A549 treated with Mapracorat at 1 μM for 4 hours (cell line): ENCODE data around the gene NBPF3. TPM values are rescaled to one million over a fixed set of nuclear protein-coding genes. Genes with fewer than 3 reads are reported as not detected.

Experiments used
- total RNA-seq: library from RNA; stranded (reverse); fragments of 200-300 nt; extraction: Qiagen RNA extraction; gene quantifications from 5 replicates; pipeline ENCODE4 v1.2.3, GENCODE V29; 2022

Gene NBPF3, protein sequence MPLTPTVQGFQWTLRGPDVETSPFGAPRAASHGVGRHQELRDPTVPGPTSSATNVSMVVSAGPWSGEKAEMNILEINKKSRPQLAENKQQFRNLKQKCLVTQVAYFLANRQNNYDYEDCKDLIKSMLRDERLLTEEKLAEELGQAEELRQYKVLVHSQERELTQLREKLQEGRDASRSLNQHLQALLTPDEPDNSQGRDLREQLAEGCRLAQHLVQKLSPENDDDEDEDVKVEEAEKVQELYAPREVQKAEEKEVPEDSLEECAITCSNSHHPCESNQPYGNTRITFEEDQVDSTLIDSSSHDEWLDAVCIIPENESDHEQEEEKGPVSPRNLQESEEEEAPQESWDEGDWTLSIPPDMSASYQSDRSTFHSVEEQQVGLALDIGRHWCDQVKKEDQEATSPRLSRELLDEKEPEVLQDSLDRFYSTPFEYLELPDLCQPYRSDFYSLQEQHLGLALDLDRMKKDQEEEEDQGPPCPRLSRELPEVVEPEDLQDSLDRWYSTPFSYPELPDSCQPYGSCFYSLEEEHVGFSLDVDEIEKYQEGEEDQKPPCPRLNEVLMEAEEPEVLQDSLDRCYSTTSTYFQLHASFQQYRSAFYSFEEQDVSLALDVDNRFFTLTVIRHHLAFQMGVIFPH
- total RNA-seq = 5.4 to 7.2 TPM (median 6.1 TPM) in 5 replicates

DNA sequence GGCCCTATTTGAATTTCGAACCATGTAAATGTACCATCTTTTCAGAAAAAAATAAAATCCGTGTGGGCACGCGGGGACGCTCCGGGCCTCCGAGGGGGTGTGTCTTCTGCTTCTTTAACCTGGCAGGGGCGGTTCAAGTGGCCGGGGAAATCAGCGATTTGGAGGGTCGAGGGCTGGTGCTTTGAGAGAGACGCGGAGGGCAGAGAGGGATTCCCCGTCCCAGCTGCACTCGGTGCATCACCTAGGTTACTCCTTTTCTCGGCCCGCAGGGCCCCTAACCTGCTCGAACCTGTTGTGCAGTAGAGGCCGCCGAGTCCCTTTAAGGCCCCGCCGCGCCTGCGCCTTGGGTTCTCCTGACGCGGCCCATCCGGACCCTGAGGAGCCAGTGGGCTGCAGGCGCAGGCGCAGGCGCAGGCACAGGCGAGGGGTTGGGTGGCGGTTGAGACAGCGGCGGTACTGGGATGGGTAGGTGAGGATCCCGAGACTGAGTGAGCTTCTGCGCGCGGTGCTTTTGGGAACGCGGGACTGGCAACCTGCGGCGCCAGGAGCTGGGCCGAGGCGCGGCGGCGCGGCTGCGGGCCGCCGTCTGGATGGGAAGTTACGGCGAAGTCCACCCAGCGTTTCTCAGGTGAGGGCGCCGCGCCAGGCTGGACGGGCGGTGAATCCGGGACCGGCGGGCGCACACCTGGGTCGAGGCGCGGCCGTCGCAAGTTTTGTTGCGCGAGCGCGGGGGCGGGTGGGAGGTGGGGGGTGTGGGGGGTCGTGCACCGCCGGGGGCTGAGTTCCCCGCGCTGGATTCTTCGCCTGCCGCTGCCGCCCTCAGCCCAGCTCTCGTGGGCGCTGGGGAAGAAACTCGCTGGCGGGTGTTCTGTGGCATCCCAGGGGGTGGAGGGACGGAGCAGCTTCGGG lies at the start of gene NBPF3:
TSS of gene NBPF3 (plus strand) at position 417 of the 909 bp plus-strand sequence. CDS start 4,950 bp downstream, outside the sequence.

DNA sequence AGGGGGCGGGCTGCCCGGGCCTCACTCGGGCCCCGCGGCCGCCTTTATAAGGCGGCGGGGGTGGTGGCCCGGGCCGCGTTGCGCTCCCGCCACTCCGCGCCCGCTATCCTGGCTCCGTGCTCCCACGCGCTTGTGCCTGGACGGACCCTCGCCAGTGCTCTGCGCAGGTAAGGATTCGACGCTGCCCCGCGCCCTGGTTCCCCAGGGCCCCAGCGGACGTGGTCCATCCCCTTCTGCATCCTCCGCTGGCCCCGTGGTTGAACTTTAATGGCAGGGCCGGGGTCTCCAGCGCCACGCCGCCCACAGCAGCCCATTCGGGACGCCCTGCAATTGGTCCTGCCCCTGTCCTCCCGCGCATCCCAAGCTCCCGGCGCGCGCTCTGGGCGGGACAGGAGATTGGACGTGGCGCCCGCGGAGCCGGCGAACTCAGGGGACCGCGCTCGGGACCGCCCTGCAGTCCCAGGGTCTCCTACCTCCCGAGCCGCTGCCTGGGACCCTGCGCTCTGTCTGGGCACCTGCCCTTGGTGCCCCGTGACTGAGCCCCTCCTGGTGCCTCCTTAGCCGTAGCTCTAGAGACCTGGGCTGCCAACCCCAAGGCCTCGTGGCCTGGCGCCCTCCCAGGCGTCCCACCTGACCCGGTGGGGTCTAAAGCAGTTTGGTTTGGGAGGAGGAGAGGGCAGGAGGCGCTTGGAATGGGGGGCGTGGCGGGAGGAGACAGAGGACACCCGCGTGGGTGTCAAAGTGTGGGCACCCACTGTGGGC lies 69.6 kb downstream of the NBPF3 start, which contains the start of gene ALPL:
TSS of gene ALPL (plus strand) at position 73 of the 762 bp plus-strand sequence. CDS start 44,659 bp downstream, outside the sequence.

Other genes with a start within 250 kb of the NBPF3 start
- 49.3 to 63.8 TPM (median 60.7 TPM) in 5 replicates for gene ECE1, start 149.7 kb upstream of the NBPF3 start, total RNA-seq
- gene ALPL, start 69.3 kb downstream of the NBPF3 start, total RNA-seq = 0.18 to 0.50 TPM (median 0.31 TPM) in 5 replicates
- 8.1 to 11.4 TPM (median 10.8 TPM) in 5 replicates for gene RAP1GAP, start 229.2 kb downstream of the NBPF3 start, total RNA-seq